PC-9 (cell line): ENCODE data around the gene USHBP1. TPM values are rescaled to one million over a fixed set of nuclear protein-coding genes. Genes with fewer than 3 reads are reported as not detected.

Source experiments
- BruUV-seq: library from RNA; stranded (reverse); fragments of 400-500 nt; replicated peaks from 2 replicates; lab custom pipeline; 2021; lab: Mats Ljungman, UMichigan
- CTCF ChIA-PET: fragments of 300-600 bp; sonication (Branson Sonifier 250); formaldehyde crosslinking; loops from one replicate; lab custom pipeline; 2022; ENCODE audit warnings: antibody characterized with exemption; lab: Charles Lee
- POLR2A ChIA-PET: fragments of 300-600 bp; sonication (Branson Sonifier 250); formaldehyde crosslinking; loops from one replicate; lab custom pipeline; 2022; ENCODE audit warnings: antibody characterized with exemption; ENCODE audit not compliant: unreplicated experiment; lab: Charles Lee
- DNase-seq, 2 experiments: peaks; one replicate each; pipeline versions ENCODE4 v3.0.0 to v3.0.0-alpha.2; 2015 to 2022; ENCODE audit warnings: mixed read lengths in 1 of 2
- H2AFZ ChIP-seq: fragments of 200-600 bp; sonication (generic); 2 replicates; pipeline ENCODE4 v1.8.1; 2017; ENCODE audit warnings: antibody characterized with exemption
- H3F3A ChIP-seq: fragments of 200-600 bp; sonication (generic); 2 replicates; pipeline ENCODE4 v1.8.1; 2017; ENCODE audit warnings: antibody characterized with exemption, mild to moderate bottlenecking, low read depth; ENCODE audit not compliant: insufficient read depth
- H3K27ac ChIP-seq: fragments of 200-600 bp; sonication (generic); 2 replicates; pipeline ENCODE4 v1.6.1; 2016; ENCODE audit warnings: mixed run types
- H3K27me3 ChIP-seq: fragments of 200-600 bp; sonication (generic); 2 replicates; pipeline ENCODE4 v1.6.1; 2016; ENCODE audit warnings: low read depth, mixed run types; ENCODE audit not compliant: insufficient read depth
- H3K36me3 ChIP-seq: fragments of 200-600 bp; sonication (generic); 2 replicates; pipeline ENCODE4 v1.6.1; 2016; ENCODE audit warnings: low read depth, mixed run types
- H3K4me1 ChIP-seq: fragments of 200-600 bp; sonication (generic); replicated peaks from 2 replicates; pipeline ENCODE4 v1.6.1; 2016; ENCODE audit warnings: mixed run types; ENCODE audit not compliant: insufficient read depth
- H3K4me2 ChIP-seq: fragments of 200-600 bp; sonication (generic); 2 replicates; pipeline ENCODE4 v1.6.1; 2017; ENCODE audit warnings: mixed run types
- H3K4me3 ChIP-seq: fragments of 200-600 bp; sonication (generic); 2 replicates; pipeline ENCODE4 v1.6.1; 2016; ENCODE audit warnings: mixed run types
- H3K79me2 ChIP-seq: fragments of 200-600 bp; sonication (generic); 2 replicates; pipeline ENCODE4 v1.6.1; 2017; ENCODE audit warnings: low read depth, mixed run types
- H3K9me2 ChIP-seq: fragments of 200-600 bp; sonication (generic); 2 replicates; pipeline ENCODE4 v1.8.1; 2017; ENCODE audit warnings: mild to moderate bottlenecking; ENCODE audit not compliant: insufficient read depth
- H3K9me3 ChIP-seq: fragments of 200-600 bp; sonication (generic); 2 replicates; pipeline ENCODE4 v1.8.1; 2016; ENCODE audit warnings: low read depth; ENCODE audit not compliant: insufficient read depth
- H4K20me1 ChIP-seq: fragments of 200-600 bp; sonication (generic); 2 replicates; pipeline ENCODE4 v1.8.1; 2017; ENCODE audit not compliant: insufficient read depth
- EZH2 ChIP-seq: fragments of 200-600 bp; sonication (generic); IDR thresholded peaks from 2 replicates; pipeline ENCODE4 v1.8.0; 2017; ENCODE audit warnings: antibody characterized with exemption, low read depth
- intact Hi-C: fragments of 100-400 bp; cut with micrococcal nuclease; formaldehyde crosslinking; loops from one replicate; pipeline ENCODE4 v1.10.0; 2022; ENCODE audit not compliant: unreplicated experiment
- total RNA-seq: library from RNA; stranded (reverse); gene quantifications from 2 replicates; pipeline ENCODE4 v1.2.3, GENCODE V29; 2021
- TF ChIP-seq, protein P1 (sequence below): fragments of 200-600 bp; sonication (generic); conservative IDR thresholded peaks from 2 replicates; pipeline ENCODE4 v1.6.1; 2017; ENCODE audit warnings: mixed run types, antibody characterized with exemption, mild to moderate bottlenecking, moderate library complexity

USHBP1 gene
- total RNA-seq, 1 experiment from 2014 or later: not detected

DNA sequence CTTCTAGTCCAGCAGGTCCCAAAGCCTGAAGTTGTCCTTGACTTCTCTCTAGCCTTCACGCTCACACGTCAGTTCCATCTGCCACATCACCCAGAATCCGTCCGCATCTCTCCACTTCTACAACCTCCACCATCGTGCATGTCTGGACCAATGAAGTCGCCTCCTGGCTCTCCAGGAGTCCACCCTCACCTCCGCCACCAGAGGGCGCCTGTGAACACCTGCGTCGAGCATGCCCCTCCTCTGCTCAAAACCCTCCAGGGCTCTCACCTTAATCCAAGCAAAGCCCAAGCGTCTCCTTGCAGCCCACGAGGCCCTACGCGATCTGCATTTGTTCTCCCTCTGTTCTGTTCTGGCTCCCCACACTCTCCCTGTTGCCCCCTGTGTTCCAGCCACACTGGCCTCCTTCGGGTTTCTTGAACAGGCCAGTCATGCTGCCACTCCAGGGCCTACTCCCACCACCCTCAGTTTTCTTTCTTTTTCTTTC lies 3.7 kb downstream of the USHBP1 start:
- peak overlapping the region; percentile 70; the same call in 1 of the 2 replicates for H2AFZ ChIP-seq
- CTCF ChIA-PET: interaction anchor here (0.7 to 1.4 kb wide), 2 partner anchors 10 to 12 kb away, joined by 5 read pairs; no protein-coding TSS in a partner anchor
- no peaks in the 10 kb centered on the region for H3K79me2 ChIP-seq
- TF ChIP-seq EZH2: no peak
- TF ChIP-seq, protein P1, sequence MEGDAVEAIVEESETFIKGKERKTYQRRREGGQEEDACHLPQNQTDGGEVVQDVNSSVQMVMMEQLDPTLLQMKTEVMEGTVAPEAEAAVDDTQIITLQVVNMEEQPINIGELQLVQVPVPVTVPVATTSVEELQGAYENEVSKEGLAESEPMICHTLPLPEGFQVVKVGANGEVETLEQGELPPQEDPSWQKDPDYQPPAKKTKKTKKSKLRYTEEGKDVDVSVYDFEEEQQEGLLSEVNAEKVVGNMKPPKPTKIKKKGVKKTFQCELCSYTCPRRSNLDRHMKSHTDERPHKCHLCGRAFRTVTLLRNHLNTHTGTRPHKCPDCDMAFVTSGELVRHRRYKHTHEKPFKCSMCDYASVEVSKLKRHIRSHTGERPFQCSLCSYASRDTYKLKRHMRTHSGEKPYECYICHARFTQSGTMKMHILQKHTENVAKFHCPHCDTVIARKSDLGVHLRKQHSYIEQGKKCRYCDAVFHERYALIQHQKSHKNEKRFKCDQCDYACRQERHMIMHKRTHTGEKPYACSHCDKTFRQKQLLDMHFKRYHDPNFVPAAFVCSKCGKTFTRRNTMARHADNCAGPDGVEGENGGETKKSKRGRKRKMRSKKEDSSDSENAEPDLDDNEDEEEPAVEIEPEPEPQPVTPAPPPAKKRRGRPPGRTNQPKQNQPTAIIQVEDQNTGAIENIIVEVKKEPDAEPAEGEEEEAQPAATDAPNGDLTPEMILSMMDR: peak; percentile 96
- H3K4me1 ChIP-seq: peaks cover 20% of the 10 kb centered on the region
- H3K4me3 ChIP-seq: no peak overlapping the region
- no peaks in the 10 kb centered on the region for H4K20me1 ChIP-seq
- peak; percentile 87 to 88 for DNase-seq
- H3K4me2 ChIP-seq: peak overlapping the region; percentile 61
- H3K9me2 ChIP-seq: no peaks in the 10 kb centered on the region
- BruUV-seq: no TSS peak
- H3K9me3 ChIP-seq: no peaks in the 10 kb centered on the region
- H3F3A ChIP-seq: peaks cover 18% of the 10 kb centered on the region; the same call in 1 of the 2 replicates
- POLR2A ChIA-PET: no interaction called here
- H3K36me3 ChIP-seq: no peaks in the 10 kb centered on the region
- no peaks in the 10 kb centered on the region for H3K27me3 ChIP-seq
- no peak overlapping the region for H3K27ac ChIP-seq
- intact Hi-C loops: loop anchor here (2.0 to 5.0 kb wide), 2 partner anchors 14 to 34 kb away; partner anchors contain the start of gene OCEL1

DNA sequence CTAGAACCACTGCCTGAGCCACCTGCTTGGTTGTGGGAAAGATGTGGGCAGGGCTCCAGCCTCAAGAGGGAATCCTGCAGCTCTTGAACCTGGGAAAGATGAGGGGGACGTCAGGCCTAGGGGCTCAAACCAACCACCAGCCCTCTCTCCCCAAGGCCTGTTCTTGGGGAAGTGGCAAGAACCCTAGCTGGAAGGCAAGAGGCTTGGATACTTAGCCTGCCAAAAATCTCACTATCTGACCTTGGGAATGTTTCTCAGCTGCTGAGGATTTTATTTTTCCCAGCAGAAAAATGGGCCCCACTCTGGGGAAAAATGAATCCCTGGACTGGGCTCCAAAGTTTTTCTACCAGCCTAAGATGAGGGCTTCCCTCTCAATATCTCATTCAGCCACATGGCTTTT lies 4.6 kb downstream of the USHBP1 start:
- Histone ChIP-seq H3K79me2 (no peaks in the 10 kb centered on the region), H3K9me3 (no peaks in the 10 kb centered on the region), H4K20me1 (no peaks in the 10 kb centered on the region), H2AFZ (no peak overlapping the region), H3K27ac (no peak overlapping the region), H3K4me1 (peaks cover 18% of the 10 kb centered on the region), H3K27me3 (no peaks in the 10 kb centered on the region), H3F3A (peaks cover 17% of the 10 kb centered on the region), H3K4me3 (no peak overlapping the region), H3K9me2 (no peaks in the 10 kb centered on the region), H3K36me3 (no peaks in the 10 kb centered on the region), H3K4me2 (no peak overlapping the region)
- intact Hi-C loops: loop anchor here (2.0 to 5.0 kb wide), 2 partner anchors 13 to 33 kb away; partner anchors contain the start of gene OCEL1
- ChIA-PET CTCF (interaction anchor here (0.5 to 1.4 kb wide), 3 partner anchors 11 to 324 kb away, joined by 4 to 5 read pairs (median 4); no protein-coding TSS in a partner anchor), POLR2A (interaction anchor here (0.6 kb wide), 1 partner anchor 33 kb away, joined by 4 read pairs; no protein-coding TSS in a partner anchor)
- no TSS peak for BruUV-seq
- no peak for DNase-seq
- TF ChIP-seq, protein P1: no peak
- TF ChIP-seq EZH2: no peak

DNA sequence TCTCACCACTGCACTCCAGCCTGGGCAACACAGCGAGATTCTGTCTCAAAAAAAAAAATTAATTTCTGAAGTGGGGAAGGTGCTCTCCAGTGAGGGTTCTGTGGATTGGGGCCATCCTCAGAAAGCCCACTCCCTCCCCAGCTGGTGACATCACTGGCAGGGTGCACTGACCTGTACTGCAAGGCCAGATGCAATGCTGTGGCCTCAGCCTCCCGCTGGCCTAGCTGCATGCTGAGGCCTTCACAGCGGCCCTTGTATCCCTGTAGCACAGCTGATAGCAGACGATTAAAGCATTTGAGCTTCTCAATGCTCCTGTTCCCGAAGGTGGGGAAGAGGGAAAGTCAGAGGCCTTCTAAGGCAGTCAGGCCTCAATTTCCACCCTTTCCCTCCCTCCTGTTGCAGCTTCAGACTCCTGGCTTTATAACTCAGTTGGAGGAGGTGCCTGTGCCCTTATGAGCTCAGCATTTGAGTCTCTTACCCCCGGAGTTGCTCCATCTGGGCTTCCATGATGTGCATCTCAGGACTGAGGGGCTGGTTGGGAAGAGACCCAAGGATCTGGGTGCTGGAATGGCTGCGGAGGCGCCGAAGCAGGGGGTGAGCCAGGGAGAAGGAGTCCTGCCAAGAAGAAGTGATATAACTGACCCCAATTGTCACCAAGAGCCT lies 5.3 kb downstream of the USHBP1 start:
- BruUV-seq: no TSS peak
- Histone ChIP-seq H3K4me2 (no peak overlapping the region), H3K9me2 (no peaks in the 10 kb centered on the region), H3K4me1 (peaks cover 19% of the 10 kb centered on the region), H3K9me3 (no peaks in the 10 kb centered on the region), H2AFZ (no peak overlapping the region), H3K27ac (no peak overlapping the region), H3K79me2 (no peaks in the 10 kb centered on the region), H3F3A (peaks cover 20% of the 10 kb centered on the region), H4K20me1 (no peaks in the 10 kb centered on the region), H3K4me3 (no peak overlapping the region), H3K27me3 (no peaks in the 10 kb centered on the region), H3K36me3 (no peaks in the 10 kb centered on the region)
- TF ChIP-seq, protein P1: no peak
- TF ChIP-seq EZH2: no peak
- DNase-seq: no peak
- ChIA-PET POLR2A (no interaction called here), CTCF (interaction anchor here (0.6 kb wide), 3 partner anchors 22 to 193 kb away, joined by 3 to 8 read pairs (median 4); no protein-coding TSS in a partner anchor)
- intact Hi-C loops: no loop called here
